ENCODE results near the gene GTF2A2.
"Not testable (repeated sequence)": the region's sequence is repeated elsewhere in the genome, so short reads cannot be mapped to it uniquely, and the experiment has no call there.

The GTF2A2 gene

GRCh38 chr15:59668556-59668955 is 11.2 kb upstream of the GTF2A2 start:
- no peak overlapping the region for H3K4me3 ChIP-seq (ENCODE audit: low read length)
- H3K9ac ChIP-seq (ENCODE audit: low read depth, low read length), result no peak overlapping the region
- H3K4me1 ChIP-seq (ENCODE audit: control insufficient read depth, insufficient read depth, low read length), result no peaks in the 10 kb centered on the region
- H3K4me2 ChIP-seq (ENCODE audit: low read length), result no peak overlapping the region
- no peaks in the 10 kb centered on the region for H3K9me3 ChIP-seq (replicated peaks; ENCODE audit: low read length)
- H3K27me3 ChIP-seq (ENCODE audit: control insufficient read depth, insufficient read depth, low read length), result no peaks in the 10 kb centered on the region
- H3K36me3 ChIP-seq (ENCODE audit: insufficient read depth, low read length), result peaks cover 64% of the 10 kb centered on the region

GRCh38 chr15:59662260-59662659 is 4.9 kb upstream of the GTF2A2 start:
- Histone ChIP-seq H3K36me3 (ENCODE audit: insufficient read depth, low read length) (peaks cover 51% of the 10 kb centered on the region), H3K27me3 (ENCODE audit: control insufficient read depth, insufficient read depth, low read length) (no peaks in the 10 kb centered on the region), H3K4me3 (ENCODE audit: low read length) (no peak overlapping the region), H3K4me1 (ENCODE audit: control insufficient read depth, insufficient read depth, low read length) (no peaks in the 10 kb centered on the region), H3K9ac (ENCODE audit: low read depth, low read length) (no peak overlapping the region), H3K9me3 (replicated peaks; ENCODE audit: low read length) (no peaks in the 10 kb centered on the region), H3K4me2 (ENCODE audit: low read length) (no peak overlapping the region)

GRCh38 chr15:59659366-59659765 is 2.1 kb upstream of the GTF2A2 start:
- Histone ChIP-seq H3K27me3 (ENCODE audit: control insufficient read depth, insufficient read depth, low read length) (no peaks in the 10 kb centered on the region), H3K9me3 (replicated peaks; ENCODE audit: low read length) (no peaks in the 10 kb centered on the region), H3K4me2 (ENCODE audit: low read length) (no peak overlapping the region), H3K4me1 (ENCODE audit: control insufficient read depth, insufficient read depth, low read length) (peaks cover 13% of the 10 kb centered on the region), H3K36me3 (ENCODE audit: insufficient read depth, low read length) (peaks cover 40% of the 10 kb centered on the region), H3K9ac (ENCODE audit: low read depth, low read length) (no peak overlapping the region), H3K4me3 (ENCODE audit: low read length) (no peak overlapping the region)

- Histone ChIP-seq H3K4me1 (ENCODE audit: control insufficient read depth, insufficient read depth, low read length) (peaks cover 13% of the 10 kb centered on the region), H3K4me3 (ENCODE audit: low read length) (peak overlapping the region; percentile 97), H3K9ac (ENCODE audit: low read depth, low read length) (peak overlapping the region; percentile 48), H3K9me3 (replicated peaks; ENCODE audit: low read length) (no peaks in the 10 kb centered on the region), H3K4me2 (ENCODE audit: low read length) (peak overlapping the region; percentile 85), H3K27me3 (ENCODE audit: control insufficient read depth, insufficient read depth, low read length) (no peaks in the 10 kb centered on the region), H3K36me3 (ENCODE audit: insufficient read depth, low read length) (peaks cover 34% of the 10 kb centered on the region)
These were observed 365 bp upstream of the GTF2A2 start for GRCh38 chr15:59657635-59658125.

GRCh38 chr15:59654046-59654445 is 3.3 kb downstream of the GTF2A2 start:
- no peaks in the 10 kb centered on the region for H3K9me3 ChIP-seq (replicated peaks; ENCODE audit: low read length)
- H3K4me3 ChIP-seq (ENCODE audit: low read length), result no peak overlapping the region
- H3K36me3 ChIP-seq (ENCODE audit: insufficient read depth, low read length), result peaks cover 32% of the 10 kb centered on the region
- H3K4me1 ChIP-seq (ENCODE audit: control insufficient read depth, insufficient read depth, low read length), result peaks cover 13% of the 10 kb centered on the region
- no peaks in the 10 kb centered on the region for H3K27me3 ChIP-seq (ENCODE audit: control insufficient read depth, insufficient read depth, low read length)
- H3K4me2 ChIP-seq (ENCODE audit: low read length), result no peak overlapping the region
- no peak overlapping the region for H3K9ac ChIP-seq (ENCODE audit: low read depth, low read length)

- no peak overlapping the region for H3K9ac ChIP-seq (ENCODE audit: low read depth, low read length)
- H3K36me3 ChIP-seq (ENCODE audit: insufficient read depth, low read length), result peaks cover 42% of the 10 kb centered on the region
- H3K9me3 ChIP-seq (replicated peaks; ENCODE audit: low read length), result no peaks in the 10 kb centered on the region
- no peaks in the 10 kb centered on the region for H3K27me3 ChIP-seq (ENCODE audit: control insufficient read depth, insufficient read depth, low read length)
- H3K4me3 ChIP-seq (ENCODE audit: low read length), result no peak overlapping the region
- H3K4me1 ChIP-seq (ENCODE audit: control insufficient read depth, insufficient read depth, low read length), result no peaks in the 10 kb centered on the region
- H3K4me2 ChIP-seq (ENCODE audit: low read length), result no peak overlapping the region
These were observed 7.7 kb downstream of the GTF2A2 start for GRCh38 chr15:59649603-59650002.

- no peaks in the 10 kb centered on the region for H3K27me3 ChIP-seq (ENCODE audit: control insufficient read depth, insufficient read depth, low read length)
- no peaks in the 10 kb centered on the region for H3K9me3 ChIP-seq (replicated peaks; ENCODE audit: low read length)
- no peak overlapping the region for H3K4me3 ChIP-seq (ENCODE audit: low read length)
- no peaks in the 10 kb centered on the region for H3K4me1 ChIP-seq (ENCODE audit: control insufficient read depth, insufficient read depth, low read length)
- no peak overlapping the region for H3K4me2 ChIP-seq (ENCODE audit: low read length)
- no peak overlapping the region for H3K9ac ChIP-seq (ENCODE audit: low read depth, low read length)
- H3K36me3 ChIP-seq (ENCODE audit: insufficient read depth, low read length), result peaks cover 37% of the 10 kb centered on the region
These were observed 10.2 kb downstream of the GTF2A2 start for GRCh38 chr15:59647085-59647484.

GRCh38 chr15:59646277-59646676 is 11.0 kb downstream of the GTF2A2 start:
- H3K9ac ChIP-seq (ENCODE audit: low read depth, low read length), result no peak overlapping the region
- no peaks in the 10 kb centered on the region for H3K4me1 ChIP-seq (ENCODE audit: control insufficient read depth, insufficient read depth, low read length)
- H3K9me3 ChIP-seq (replicated peaks; ENCODE audit: low read length), result no peaks in the 10 kb centered on the region
- H3K27me3 ChIP-seq (ENCODE audit: control insufficient read depth, insufficient read depth, low read length), result no peaks in the 10 kb centered on the region
- H3K4me2 ChIP-seq (ENCODE audit: low read length), result no peak overlapping the region
- peaks cover 34% of the 10 kb centered on the region for H3K36me3 ChIP-seq (ENCODE audit: insufficient read depth, low read length)
- no peak overlapping the region for H3K4me3 ChIP-seq (ENCODE audit: low read length)

- H3K27me3 ChIP-seq (ENCODE audit: control insufficient read depth, insufficient read depth, low read length); H3K4me1 ChIP-seq (ENCODE audit: control insufficient read depth, insufficient read depth, low read length); H3K9me3 ChIP-seq (replicated peaks; ENCODE audit: low read length); H3K9ac ChIP-seq (ENCODE audit: low read depth, low read length); H3K4me3 ChIP-seq (ENCODE audit: low read length); H3K4me2 ChIP-seq (ENCODE audit: low read length): not testable (repeated sequence)
- peaks cover 33% of the 10 kb centered on the region for H3K36me3 ChIP-seq (ENCODE audit: insufficient read depth, low read length)
These were observed 11.5 kb downstream of the GTF2A2 start for GRCh38 chr15:59645812-59646211.

- no peak overlapping the region for H3K4me3 ChIP-seq (ENCODE audit: low read length)
- no peaks in the 10 kb centered on the region for H3K9me3 ChIP-seq (replicated peaks; ENCODE audit: low read length)
- peaks cover 23% of the 10 kb centered on the region for H3K36me3 ChIP-seq (ENCODE audit: insufficient read depth, low read length)
- no peaks in the 10 kb centered on the region for H3K27me3 ChIP-seq (ENCODE audit: control insufficient read depth, insufficient read depth, low read length)
- no peak overlapping the region for H3K4me2 ChIP-seq (ENCODE audit: low read length)
- H3K9ac ChIP-seq (ENCODE audit: low read depth, low read length), result no peak overlapping the region
- H3K4me1 ChIP-seq (ENCODE audit: control insufficient read depth, insufficient read depth, low read length), result no peaks in the 10 kb centered on the region
These were observed 12.6 kb downstream of the GTF2A2 start for GRCh38 chr15:59644756-59645155.

- Histone ChIP-seq H3K4me1 (ENCODE audit: control insufficient read depth, insufficient read depth, low read length) (no peaks in the 10 kb centered on the region), H3K27me3 (ENCODE audit: control insufficient read depth, insufficient read depth, low read length) (no peaks in the 10 kb centered on the region), H3K4me2 (ENCODE audit: low read length) (no peak overlapping the region), H3K36me3 (ENCODE audit: insufficient read depth, low read length) (peaks cover 35% of the 10 kb centered on the region), H3K9me3 (replicated peaks; ENCODE audit: low read length) (no peaks in the 10 kb centered on the region), H3K9ac (ENCODE audit: low read depth, low read length) (no peak overlapping the region), H3K4me3 (ENCODE audit: low read length) (no peak overlapping the region)
These were observed 15.0 kb downstream of the GTF2A2 start for GRCh38 chr15:59642351-59642750.

GRCh38 chr15:59637507-59637906 is 19.8 kb downstream of the GTF2A2 start:
- not testable (repeated sequence) for H3K27me3 ChIP-seq (ENCODE audit: control insufficient read depth, insufficient read depth, low read length); H3K9ac ChIP-seq (ENCODE audit: low read depth, low read length); H3K9me3 ChIP-seq (replicated peaks; ENCODE audit: low read length); H3K4me3 ChIP-seq (ENCODE audit: low read length); H3K4me1 ChIP-seq (ENCODE audit: control insufficient read depth, insufficient read depth, low read length); H3K4me2 ChIP-seq (ENCODE audit: low read length)
- H3K36me3 ChIP-seq (ENCODE audit: insufficient read depth, low read length), result peaks cover 20% of the 10 kb centered on the region

Data from skeletal muscle satellite cell (primary cell).